ENCODE results near the gene KRTAP2-3. TPM values are rescaled to one million over a fixed set of nuclear protein-coding genes. Genes with fewer than 3 reads are reported as not detected.
"Not testable (repeated sequence)": the region's sequence is repeated elsewhere in the genome, so short reads cannot be mapped to it uniquely, and the experiment has no call there.

Gene KRTAP2-3
- total and polyA plus RNA-seq, 7 donors = not detected

DNA sequence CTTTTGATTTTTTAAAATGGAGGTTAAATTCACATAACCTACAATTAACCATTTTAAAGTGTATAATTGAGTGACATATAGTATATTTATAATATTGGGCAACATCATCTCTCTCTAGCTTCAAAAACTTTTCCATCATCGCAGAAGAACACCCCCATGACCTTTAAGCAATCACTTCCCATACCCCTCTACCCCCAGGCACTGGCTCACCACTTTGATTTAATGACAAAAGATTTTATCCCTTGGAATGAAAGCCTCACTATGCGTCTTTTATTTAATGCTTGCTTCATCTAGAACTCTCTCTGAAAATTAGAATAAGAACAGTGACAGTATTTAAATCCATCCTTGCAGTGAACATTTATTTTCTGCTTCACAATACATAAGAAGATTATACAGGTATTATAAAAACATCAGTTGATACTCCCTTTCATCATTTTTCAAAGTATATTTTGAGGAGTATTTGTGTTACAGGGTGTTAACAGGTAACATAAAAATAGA, 22.0 kb downstream of the KRTAP2-3 start:
- intact Hi-C loops (cut with DNase I) = no loop called here
- no peaks in the 10 kb centered on the region for H3K4me1 ChIP-seq
- no peak overlapping the region for H3K4me3 ChIP-seq
- H3K36me3 ChIP-seq (ENCODE audit: insufficient read depth in 1 of 2, low read depth in 1 of 2) = no peaks in the 10 kb centered on the region
- no peak for ATAC-seq
- WGBS, 3 donors = 78 to 87% (median 84%) methylated on average over 2 of the region's 2 CpGs
- DNase-seq = no peak
- H3K27me3 ChIP-seq (ENCODE audit: insufficient read depth in 3 of 3, low read length in 2 of 3) = peaks cover 0 to 5% (median 2%) of the 10 kb centered on the region in 3 donors
- H3K9me3 ChIP-seq = no peaks in the 10 kb centered on the region
- no peak for TF ChIP-seq CTCF (IDR thresholded peaks at IDR 0.05)
- no peak overlapping the region for H3K27ac ChIP-seq

DNA sequence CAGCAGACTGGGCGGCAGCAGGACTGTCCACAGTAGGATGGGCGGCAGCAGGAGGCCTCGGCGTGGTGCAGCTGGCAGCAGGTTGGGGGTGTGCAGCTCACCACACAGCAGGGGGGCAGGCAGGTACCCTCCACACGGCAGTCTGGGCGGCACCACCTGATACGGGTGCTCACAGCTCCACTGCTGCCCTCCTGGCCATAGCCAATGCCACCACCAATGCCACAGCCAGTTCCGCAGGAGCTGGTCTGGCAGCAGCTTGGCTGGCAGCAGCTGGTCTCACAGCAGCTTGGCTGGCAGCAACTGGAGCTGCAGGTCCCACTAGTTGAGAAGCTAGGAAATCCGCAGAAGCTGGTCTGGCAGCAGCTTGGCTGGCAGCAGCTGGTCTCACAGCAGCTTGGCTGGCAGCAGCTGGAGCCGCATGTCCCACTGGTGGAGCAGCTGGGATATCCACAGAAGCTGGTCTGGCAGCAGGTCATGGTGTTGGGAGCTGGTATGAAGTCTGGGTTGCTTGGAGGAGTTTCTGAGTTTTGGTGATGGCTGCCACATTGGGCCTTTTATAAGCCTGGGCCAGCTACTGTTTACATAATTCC, 25.5 kb downstream of the KRTAP2-3 start, which contains the start of gene KRTAP1-3:
KRTAP1-3 (minus strand) TSS at position 529 of the 590 bp plus-strand sequence; CDS start at position 476, 53 bp downstream.
- H3K36me3 ChIP-seq (ENCODE audit: insufficient read depth in 1 of 2, low read depth in 1 of 2); H3K4me3 ChIP-seq; H3K9me3 ChIP-seq; DNase-seq; H3K4me1 ChIP-seq; H3K27ac ChIP-seq; ATAC-seq; intact Hi-C loops (cut with DNase I): not testable (repeated sequence)
- 47 to 67% (median 55%) methylated on average over 8 to 10 of the region's 10 CpGs for WGBS, 3 donors
- peaks cover 0 to 14% (median 7%) of the 10 kb centered on the region in 3 donors for H3K27me3 ChIP-seq (ENCODE audit: insufficient read depth in 3 of 3, low read length in 2 of 3)

DNA sequence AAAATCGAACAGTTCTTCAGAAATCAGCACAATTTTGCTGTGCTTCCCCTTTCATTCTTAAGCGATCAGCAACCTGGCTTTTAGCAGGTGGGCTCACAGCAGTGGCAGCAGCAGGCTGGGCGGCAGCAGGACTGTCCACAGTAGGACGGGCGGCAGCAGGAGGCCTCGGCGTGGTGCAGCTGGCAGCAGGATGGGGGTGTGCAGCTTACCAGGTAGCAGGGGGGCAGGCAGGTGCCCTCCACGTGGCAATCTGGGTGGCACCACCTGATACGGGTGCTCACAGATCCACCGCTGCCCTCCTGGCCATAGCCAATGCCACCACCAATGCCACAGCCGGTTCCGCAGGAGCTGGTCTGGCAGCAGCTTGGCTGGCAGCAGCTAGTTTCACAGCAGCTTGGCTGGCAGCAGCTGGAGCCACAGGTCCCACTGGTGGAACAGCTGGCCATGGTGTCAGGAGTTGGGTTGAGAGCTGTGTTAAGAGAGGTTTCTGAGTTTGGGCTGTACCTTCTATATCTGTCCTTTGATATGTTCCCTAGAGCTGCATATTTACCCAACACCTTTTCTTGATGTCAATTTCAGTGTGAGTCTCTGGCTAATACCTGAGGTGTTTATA, 30.2 kb downstream of the KRTAP2-3 start, which contains the start of gene KRTAP1-4:
KRTAP1-4 (minus strand) TSS at position 563 of the 613 bp plus-strand sequence; CDS start at position 446, 117 bp downstream.
- DNase-seq (no peak), ATAC-seq (no peak)
- no peaks in the 10 kb centered on the region for H3K36me3 ChIP-seq (ENCODE audit: insufficient read depth in 1 of 2, low read depth in 1 of 2)
- H3K9me3 ChIP-seq = no peaks in the 10 kb centered on the region
- 50 to 73% (median 60%) methylated on average over 12 of the region's 12 CpGs for WGBS, 3 donors
- no peak within 1 kb of the TSS for H3K4me3 ChIP-seq
- no peak within 1 kb of the TSS for H3K27ac ChIP-seq
- intact Hi-C loops (cut with DNase I) = no loop called here
- H3K4me1 ChIP-seq = no peaks in the 10 kb centered on the region
- no peak for TF ChIP-seq CTCF (IDR thresholded peaks at IDR 0.05)
- peaks cover 0 to 27% (median 7%) of the 10 kb centered on the region in 3 donors for H3K27me3 ChIP-seq (ENCODE audit: insufficient read depth in 3 of 3, low read length in 2 of 3)

- Histone ChIP-seq H3K27me3 (ENCODE audit: insufficient read depth in 3 of 3, low read length in 2 of 3) (peaks cover 0 to 25% (median 3%) of the 10 kb centered on the region in 3 donors), H3K4me3 (no peak within 1 kb of the TSS), H3K4me1 (no peaks in the 10 kb centered on the region), H3K36me3 (ENCODE audit: insufficient read depth in 1 of 2, low read depth in 1 of 2) (no peaks in the 10 kb centered on the region), H3K27ac (no peak within 1 kb of the TSS), H3K9me3 (no peaks in the 10 kb centered on the region)
- TF ChIP-seq CTCF (IDR thresholded peaks at IDR 0.05) = no peak
- 27 to 38% (median 32%) methylated on average over 9 of the region's 9 CpGs for WGBS, 3 donors
- no peak for ATAC-seq
- no peak for DNase-seq
- intact Hi-C loops (cut with DNase I) = no loop called here
Measured at GRCh38 chr17:41026715-41027471, 33.0 kb downstream of the KRTAP2-3 start, which contains the start of gene KRTAP1-5. TSS of gene KRTAP1-5 (minus strand) at chr17:41027208. CDS start at chr17:41027155, 53 bp downstream.

DNA sequence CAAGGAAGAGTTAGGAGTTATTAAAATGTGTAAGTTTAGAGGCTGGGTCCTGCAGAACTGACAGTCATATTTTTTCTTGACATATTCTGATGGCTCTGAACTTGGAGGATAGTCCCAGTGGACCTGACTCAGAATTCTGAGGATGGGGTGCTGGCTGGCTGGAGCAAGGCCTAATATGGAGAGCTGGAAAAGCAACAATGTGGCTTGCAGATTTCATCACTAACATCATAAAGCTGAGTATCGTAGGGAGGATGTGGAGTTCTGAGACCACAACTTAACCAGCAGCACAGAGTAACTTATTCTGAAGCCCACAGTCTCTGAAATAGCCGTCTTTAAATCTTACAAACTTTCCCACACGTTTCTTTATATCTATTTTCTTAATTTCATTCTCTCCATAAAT, 35.2 kb downstream of the KRTAP2-3 start:
- ATAC-seq = no peak
- no peak for TF ChIP-seq CTCF (IDR thresholded peaks at IDR 0.05)

More for the DNA sequence above, 35.2 kb downstream of the KRTAP2-3 start:
- peaks cover 0 to 13% (median under 1%) of the 10 kb centered on the region in 3 donors for H3K27me3 ChIP-seq (ENCODE audit: insufficient read depth in 3 of 3, low read length in 2 of 3)
- H3K9me3 ChIP-seq = no peaks in the 10 kb centered on the region
- DNase-seq = no peak
- H3K4me1 ChIP-seq = no peaks in the 10 kb centered on the region
- H3K4me3 ChIP-seq = no peak overlapping the region
- no peak overlapping the region for H3K27ac ChIP-seq
- no peaks in the 10 kb centered on the region for H3K36me3 ChIP-seq (ENCODE audit: insufficient read depth in 1 of 2, low read depth in 1 of 2)
- 77 to 89% (median 79%) methylated on average over 3 of the region's 3 CpGs for WGBS, 3 donors
- intact Hi-C loops (cut with DNase I) = no loop called here

All from psoas muscle (tissue), 8 donors.